GM18502 (cell line): ENCODE results near the gene SDHA.
"Not testable (repeated sequence)": the region's sequence is repeated elsewhere in the genome, so short reads cannot be mapped to it uniquely, and the experiment has no call there.

ENCODE experiments used
- ATAC-seq: cut with Tn5 transposase; IDR thresholded peaks from one replicate; pipeline ENCODE4 v1.9.1; 2021; ENCODE audit warnings: mild to moderate bottlenecking; ENCODE audit not compliant: unreplicated experiment, poor library complexity

SDHA gene

GRCh38 chr5:196350-196749, 21.8 kb upstream of the SDHA start:
- no peak for ATAC-seq

- ATAC-seq: not testable (repeated sequence)
Measured at GRCh38 chr5:197031-197430, 21.1 kb upstream of the SDHA start.

- no peak for ATAC-seq
Measured at GRCh38 chr5:197892-198489, 20.1 kb upstream of the SDHA start.

DNA sequence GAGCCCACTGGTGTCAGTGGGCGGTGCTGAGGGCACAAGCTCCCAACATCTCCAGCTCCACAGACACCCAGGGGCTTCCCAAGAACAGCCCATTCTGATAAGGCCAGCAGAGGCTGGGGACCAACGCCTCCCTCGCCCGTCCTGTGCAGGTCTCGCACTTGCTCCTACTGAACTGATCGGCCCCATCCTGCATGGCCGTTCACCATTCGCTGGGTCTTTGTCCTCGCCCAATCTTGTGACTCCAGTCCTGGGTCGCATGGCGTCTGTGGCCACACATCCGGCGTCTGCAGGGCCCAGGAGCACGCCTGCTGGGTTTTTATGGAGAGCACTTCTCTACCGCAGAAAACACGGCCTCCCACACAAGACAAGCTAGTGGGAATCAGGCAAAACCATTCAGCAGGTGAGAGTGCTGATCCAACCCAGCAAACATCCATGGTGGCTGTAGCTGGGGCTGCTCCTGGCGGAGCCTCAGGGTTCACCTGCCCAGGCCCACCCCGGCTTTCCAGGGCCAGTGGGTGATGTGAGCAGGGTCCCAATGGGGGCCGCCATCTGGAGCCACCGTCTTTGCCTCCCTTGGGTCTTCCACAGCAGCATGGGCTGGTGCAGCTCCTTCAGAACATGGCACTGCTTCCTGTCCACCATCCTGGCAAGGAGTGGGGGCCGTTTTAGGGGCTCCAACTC, 19.5 kb upstream of the SDHA start:
- ATAC-seq: no peak

DNA sequence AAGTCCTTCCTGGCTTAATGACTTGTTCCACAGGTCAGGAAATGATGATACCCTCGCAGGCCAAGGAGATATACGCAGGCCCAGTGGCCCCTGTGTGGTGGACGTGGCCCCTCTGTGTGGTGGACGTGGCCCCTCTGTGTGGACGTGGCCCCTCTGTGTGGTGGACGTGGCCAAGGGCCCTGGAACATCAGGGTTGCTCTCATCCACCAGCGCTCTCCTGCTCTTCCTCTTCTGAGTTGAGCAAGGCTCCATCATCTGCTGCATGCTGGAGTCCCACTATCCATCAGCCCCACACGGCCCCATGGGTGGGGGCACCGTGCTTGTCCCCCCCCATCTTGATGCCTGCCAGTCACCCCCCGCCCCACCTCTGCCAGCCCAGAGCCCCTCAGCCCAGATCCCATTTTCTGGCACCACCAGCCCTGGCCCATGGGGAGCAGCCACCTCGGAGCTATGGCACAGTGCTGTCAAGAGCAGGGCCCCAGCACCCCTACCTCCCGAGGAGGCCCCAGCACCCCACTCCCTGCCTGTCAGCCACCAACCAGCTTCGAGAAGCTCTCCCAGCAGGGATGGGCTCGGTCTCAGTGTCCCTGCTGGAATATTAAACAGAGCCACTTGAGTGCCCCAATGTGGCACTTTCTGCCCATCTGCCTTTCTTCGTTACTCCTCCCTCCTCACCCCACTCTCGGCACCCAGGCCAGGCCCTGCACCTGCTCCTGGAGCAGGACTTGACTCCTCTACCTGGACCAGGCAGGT, 18.7 kb upstream of the SDHA start:
- no peak for ATAC-seq

DNA sequence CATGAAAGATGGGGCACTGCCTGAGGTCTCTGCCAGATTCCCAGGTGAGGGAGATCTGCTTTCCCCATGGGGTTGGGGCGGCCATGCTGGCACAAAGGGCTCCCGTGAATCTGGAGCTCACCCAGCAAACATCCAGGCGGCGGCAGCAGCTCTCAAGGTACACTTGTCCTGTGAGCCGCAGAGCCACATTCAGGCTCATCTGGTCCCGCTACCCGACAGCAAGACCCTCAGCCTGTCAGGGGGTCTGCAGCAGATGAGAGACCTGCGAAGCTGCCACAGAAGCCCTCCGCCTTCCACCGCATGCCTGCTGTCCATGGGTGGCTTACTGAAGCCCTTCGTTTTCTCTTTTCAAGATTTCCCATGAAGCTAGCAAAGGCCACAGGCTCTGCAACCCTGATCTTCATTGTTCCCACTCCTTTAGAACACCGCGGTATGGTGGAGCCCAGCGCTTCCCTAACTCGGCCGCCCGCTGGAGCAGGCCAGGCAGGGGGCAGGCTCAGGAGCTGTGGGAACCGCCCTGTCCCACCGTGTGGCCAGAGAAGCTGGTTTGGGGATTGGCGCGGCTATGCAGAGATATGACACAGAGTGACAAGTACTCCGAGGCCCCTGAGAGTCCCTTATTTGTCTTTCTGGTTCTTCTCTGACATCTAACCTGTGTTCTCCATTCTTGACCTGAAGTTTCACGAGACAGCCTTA, 18.0 kb upstream of the SDHA start:
- no peak for ATAC-seq

GRCh38 chr5:200985-201384, 17.1 kb upstream of the SDHA start:
- no peak for ATAC-seq

DNA sequence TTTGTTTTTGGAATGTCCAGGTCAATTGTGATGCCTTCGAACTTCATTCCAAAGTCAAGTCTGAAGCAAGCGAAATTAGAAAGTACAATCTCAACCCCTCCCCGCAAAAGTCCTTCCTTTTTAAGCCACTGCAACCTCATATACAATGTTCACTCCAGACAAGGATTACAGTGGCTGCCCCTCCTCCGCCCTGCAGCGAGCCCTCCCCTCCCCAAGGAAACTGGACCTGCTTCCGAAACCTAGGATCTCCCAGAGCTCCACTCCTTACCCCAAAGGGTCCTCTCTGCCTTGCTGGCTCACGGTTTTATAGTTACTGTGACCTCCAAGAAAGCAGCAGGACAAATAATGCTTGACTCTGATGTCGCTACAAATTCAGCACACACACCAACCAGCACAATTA, 16.4 kb upstream of the SDHA start:
- no peak for ATAC-seq

GRCh38 chr5:203246-203930, 14.7 kb upstream of the SDHA start:
- no peak for ATAC-seq

- no peak for ATAC-seq
Measured at GRCh38 chr5:204001-204400, 14.1 kb upstream of the SDHA start.

- no peak for ATAC-seq
Measured at GRCh38 chr5:204462-204861, 13.7 kb upstream of the SDHA start.

DNA sequence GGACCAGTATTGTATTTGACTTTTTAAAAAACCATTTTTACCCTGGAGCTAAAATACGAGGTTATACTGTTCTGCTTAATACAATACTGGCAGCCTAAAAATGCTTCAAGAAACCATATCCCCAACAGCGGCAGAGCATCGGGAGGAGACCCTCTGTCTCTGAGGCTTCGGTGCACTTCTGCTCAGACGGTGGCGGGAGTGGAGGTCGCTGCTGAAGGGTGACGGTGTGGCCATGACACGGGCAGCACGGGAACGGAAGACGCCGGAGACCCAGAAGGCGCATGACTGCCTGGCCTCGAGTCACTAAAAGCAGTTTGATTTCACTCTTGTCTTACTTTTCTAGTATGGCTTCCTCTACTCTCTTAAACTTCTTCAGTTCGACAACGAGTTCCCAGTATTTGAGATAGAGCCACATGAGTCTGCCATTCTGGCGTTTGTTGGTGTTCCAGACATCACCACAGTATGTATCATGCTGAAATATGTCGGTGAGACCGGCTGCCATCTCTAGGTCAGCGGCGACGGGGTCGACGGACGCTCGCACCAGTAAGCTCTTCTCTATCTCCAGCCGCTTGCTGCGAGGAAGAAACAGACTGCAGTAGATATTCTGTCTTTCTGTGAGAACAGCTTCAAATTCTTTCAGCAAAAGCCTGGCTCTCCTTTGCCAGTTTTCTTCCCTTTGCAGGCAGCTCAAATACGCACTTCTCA, 13.0 kb upstream of the SDHA start:
- no peak for ATAC-seq

DNA sequence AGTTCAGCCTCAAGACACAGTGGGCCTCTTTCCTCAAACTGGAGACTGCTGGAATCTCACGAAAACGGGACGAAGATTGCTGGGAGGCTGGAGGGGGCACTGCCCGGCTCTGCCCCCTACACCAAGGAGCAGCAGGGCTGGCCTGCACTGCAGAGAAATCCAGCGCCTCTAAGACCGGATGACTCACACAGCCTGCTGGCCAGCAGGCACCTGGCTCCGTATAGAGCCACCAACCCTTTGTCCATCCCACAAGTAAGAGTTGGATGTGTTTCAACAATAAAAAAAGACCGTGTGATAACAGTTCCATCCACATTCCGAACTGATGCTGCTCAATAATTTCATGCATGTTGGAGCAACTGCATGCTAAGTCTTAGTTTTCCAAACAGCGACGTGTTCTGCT, 11.7 kb upstream of the SDHA start:
- no peak for ATAC-seq

DNA sequence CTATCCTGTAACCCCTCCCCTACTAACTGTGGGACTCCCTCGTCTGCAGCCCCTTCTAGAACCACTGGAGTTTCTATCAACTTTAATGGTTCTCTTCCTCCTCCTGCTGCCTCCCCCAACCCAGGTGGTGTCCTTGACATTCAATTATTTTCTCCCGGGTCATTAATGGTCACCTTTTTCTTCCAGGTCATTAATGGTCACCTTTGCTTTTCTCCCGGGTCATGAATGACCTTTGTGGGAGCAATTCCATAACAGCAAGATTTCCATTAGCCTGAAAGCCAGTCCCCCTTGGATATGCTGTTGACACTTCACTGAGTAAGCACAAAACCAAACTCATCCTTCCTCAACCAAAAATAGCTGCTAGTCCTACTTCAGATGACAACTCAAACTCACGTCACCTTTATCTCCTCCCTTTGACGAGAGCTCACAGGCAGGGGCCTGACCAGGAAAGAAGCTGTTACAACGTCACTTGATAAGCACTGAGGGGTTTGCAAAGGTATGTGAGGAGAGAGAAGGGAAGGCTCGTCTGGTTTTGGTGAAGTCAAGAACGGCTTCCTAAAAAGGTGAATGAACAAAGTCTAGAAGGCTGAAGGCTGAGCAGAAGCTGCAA, 11.1 kb upstream of the SDHA start:
- ATAC-seq: no peak

DNA sequence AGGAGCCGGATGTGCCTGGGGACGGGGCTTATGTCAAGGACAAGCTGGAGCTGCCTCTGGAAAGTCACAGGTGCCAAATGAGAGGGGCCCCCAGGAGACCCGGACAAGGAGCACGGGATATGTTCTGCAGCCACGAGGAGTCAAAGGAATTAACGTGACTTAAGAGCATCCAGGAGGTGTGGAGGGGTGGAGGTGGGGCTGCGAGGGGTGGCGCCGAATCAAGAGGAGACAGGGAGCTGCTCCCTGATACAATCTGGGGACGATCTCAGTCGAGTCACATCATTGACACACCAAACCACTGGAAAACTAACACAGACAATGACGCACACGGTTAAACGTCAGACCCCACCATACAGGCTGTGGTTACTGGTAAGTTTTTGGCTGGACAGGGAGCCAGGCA, 10.5 kb upstream of the SDHA start:
- ATAC-seq: no peak

GRCh38 chr5:208449-209114, 9.5 kb upstream of the SDHA start:
- ATAC-seq: no peak

DNA sequence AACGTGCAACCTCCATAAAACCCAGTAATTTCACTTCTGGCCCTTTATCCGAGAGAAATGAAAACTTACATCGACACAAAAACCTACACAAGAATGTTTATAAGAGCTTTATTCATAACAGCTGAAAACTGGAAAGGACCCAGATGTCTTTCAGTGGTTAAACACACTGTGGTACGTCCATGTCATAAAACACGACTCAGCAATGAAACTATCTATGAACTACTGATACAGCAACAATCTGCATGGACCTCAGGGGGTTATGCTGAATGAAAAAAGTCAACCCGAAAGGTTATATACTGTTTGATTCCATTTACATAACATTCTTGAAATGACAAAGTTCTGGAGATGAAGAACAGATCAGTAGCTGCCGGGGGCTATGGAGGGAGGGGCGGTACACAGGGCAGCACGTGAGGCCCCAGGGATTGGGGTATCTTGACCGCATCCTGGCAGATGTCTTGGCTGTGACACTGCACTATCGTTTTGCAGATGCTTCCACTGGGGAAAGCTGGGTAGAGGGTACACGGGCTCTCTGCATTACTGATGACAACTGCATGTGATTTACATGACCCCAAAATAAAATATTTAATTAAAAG, 4.2 kb upstream of the SDHA start:
- no peak for ATAC-seq

- ATAC-seq: not testable (repeated sequence)
Measured at GRCh38 chr5:215256-215655, 2.9 kb upstream of the SDHA start.

- ATAC-seq: not testable (repeated sequence)
Measured at GRCh38 chr5:216076-216475, 2.0 kb upstream of the SDHA start.
